K562 (cell line): ENCODE results near the gene CMIP. TPM values are rescaled to one million over a fixed set of nuclear protein-coding genes. Genes with fewer than 3 reads are reported as not detected.

ENCODE experiments used
- ATAC-seq: fragments of 200-7000 bp; cut with Tn5 transposase; 3 replicates; pipeline ENCODE4 v1.9.1; 2020; ENCODE audit warnings: moderate library complexity
- BruUV-seq: library from RNA; stranded (reverse); fragments of 400-500 nt; replicated peaks from 2 replicates; lab custom pipeline; 2021; lab: Mats Ljungman, UMichigan
- CTCF ChIA-PET: fragments of 300-600 bp; formaldehyde crosslinking; extraction: SDS; loops from one replicate; lab custom pipeline; 2021; ENCODE audit warnings: low intra/inter-chr PET ratio; lab: Yijun Ruan, JAX
- POLR2A ChIA-PET: fragments of 300-600, 350-650 bp; sonication (Branson Sonifier 250); formaldehyde crosslinking; extraction: SDS; loops from one replicate; lab custom pipeline; 2021; ENCODE audit warnings: antibody characterized with exemption, inconsistent platforms; lab: Yijun Ruan, JAX
- DNase-seq, 4 experiments: peaks; one replicate each; pipeline versions ENCODE4 v3.0.0 to v3.0.0-alpha.2; 2011 to 2018; ENCODE audit warnings: low spot score in 3 of 4, mixed read lengths in 3 of 4; ENCODE audit errors: extremely low read depth in 1 of 4
- FAIRE-seq: peaks from 2 replicates; lab custom pipeline; 2011; peaks lifted over from hg19 to GRCh38; lab: Jason Lieb, UNC
- H2AFZ ChIP-seq: 2 replicates; pipeline ENCODE4 v1.6.0; 2011; ENCODE audit warnings: low read depth, low read length, control low read depth, inconsistent platforms
- H3K27ac ChIP-seq: fragments of 200-600 bp; 3 replicates; pipeline ENCODE4 v1.8.0; 2011; ENCODE audit warnings: low read depth, mild to moderate bottlenecking, control low read depth, inconsistent platforms, low read length, moderate library complexity, mixed read lengths; ENCODE audit errors: extremely low read depth
- H3K27me3 ChIP-seq, 2 experiments: fragments of 300-600 bp in 1 of 2; 2 replicates in 1 of 2; 3 replicates in 1 of 2; pipeline versions ENCODE4 v1.6.0 to v1.8.0; 2011; ENCODE audit warnings: inconsistent platforms in 2 of 2, low read length in 2 of 2, mild to moderate bottlenecking in 1 of 2, mixed read lengths in 1 of 2, moderate library complexity in 1 of 2; ENCODE audit not compliant: control insufficient read depth in 2 of 2, insufficient read depth in 2 of 2
- H3K36me3 ChIP-seq: fragments of 300-600 bp; 3 replicates; pipeline ENCODE4 v1.8.0; 2011; ENCODE audit warnings: mild to moderate bottlenecking, low read length, inconsistent platforms; ENCODE audit not compliant: control insufficient read depth, insufficient read depth
- H3K4me1 ChIP-seq, 2 experiments: fragments of 200-600 bp in 1 of 2; replicated peaks in 1 of 2; 2 replicates in 1 of 2; 3 replicates in 1 of 2; pipeline versions ENCODE4 v1.5.1 to v1.8.0; 2011; ENCODE audit warnings: inconsistent platforms in 2 of 2, low read length in 2 of 2, mild to moderate bottlenecking in 1 of 2, mixed read lengths in 1 of 2, moderate library complexity in 1 of 2; ENCODE audit not compliant: control insufficient read depth in 2 of 2, insufficient read depth in 2 of 2
- H3K4me2 ChIP-seq: 2 replicates; pipeline ENCODE4 v1.6.1; 2011; ENCODE audit warnings: low read length, control low read depth, inconsistent platforms, mixed read lengths; ENCODE audit not compliant: insufficient read depth
- H3K4me3 ChIP-seq: fragments of 200-600 bp; sonication (generic), shearing (Covaris generic); 2 replicates; pipeline ENCODE4 v1.5.1; 2016; ENCODE audit warnings: control low read depth, inconsistent platforms
- H3K79me2 ChIP-seq: fragments of 200-600 bp; 3 replicates; pipeline ENCODE4 v1.8.0; 2011; ENCODE audit warnings: low read length, inconsistent platforms; ENCODE audit not compliant: control insufficient read depth, insufficient read depth
- H3K9ac ChIP-seq, 2 experiments: 2 replicates each; pipeline versions ENCODE4 v1.6.0 to v1.6.1; 2011; ENCODE audit warnings: low read depth in 2 of 2, low read length in 2 of 2, control low read depth in 1 of 2, inconsistent platforms in 1 of 2, mild to moderate bottlenecking in 1 of 2, mixed read lengths in 1 of 2; ENCODE audit not compliant: insufficient read depth in 1 of 2
- H3K9me1 ChIP-seq: one replicate; pipeline ENCODE4 v1.6.0; 2011; ENCODE audit warnings: inconsistent platforms, mild to moderate bottlenecking, low read length, moderate library complexity; ENCODE audit not compliant: control insufficient read depth, insufficient read depth
- H3K9me3 ChIP-seq: replicated peaks from 2 replicates; pipeline ENCODE4 v1.5.1; 2011; ENCODE audit warnings: low read depth, low read length, inconsistent platforms; ENCODE audit not compliant: control insufficient read depth, insufficient read depth
- H4K20me1 ChIP-seq: replicated peaks from 2 replicates; pipeline ENCODE4 v1.6.1; 2011; ENCODE audit warnings: low read length, inconsistent platforms, mixed read lengths; ENCODE audit not compliant: control insufficient read depth, insufficient read depth
- BCOR ChIP-seq: fragments of 450-650 bp; IDR thresholded peaks from 2 replicates; pipeline ENCODE4 v1.6.1; 2016
- ETV6 ChIP-seq, 3 experiments: fragments of 150-350 bp in 1 of 3; sonication (generic) in 1 of 3; formaldehyde crosslinking in 1 of 3; IDR thresholded peaks; 2 replicates each; pipeline versions ENCODE4 v1.6.1 to v1.8.0; 2014 to 2022; ENCODE audit warnings: borderline replicate concordance in 2 of 3, low read depth in 2 of 3, antibody characterized with exemption in 1 of 3, low read length in 1 of 3, mild to moderate bottlenecking in 1 of 3, missing genetic modification reagents in 1 of 3
- KDM1A ChIP-seq, 2 experiments: fragments of 450-650 bp; IDR thresholded peaks; 2 replicates each; pipeline ENCODE4 v1.6.1; 2016; ENCODE audit warnings: mild to moderate bottlenecking in 2 of 2
- RBM25 ChIP-seq: fragments of 200-400 bp; formaldehyde crosslinking; IDR thresholded peaks from 2 replicates; pipeline ENCODE4 v1.6.1; 2018; ENCODE audit warnings: low read length, low read depth, moderate library complexity; ENCODE audit not compliant: severe bottlenecking
- RCOR1 ChIP-seq, 2 experiments: IDR thresholded peaks; 2 replicates each; pipeline ENCODE4 v1.6.1; 2012; ENCODE audit warnings: low read depth in 2 of 2, low read length in 2 of 2, borderline replicate concordance in 1 of 2, improper control_type of control experiment in 1 of 2
- ZNF644 ChIP-seq: fragments of 200-800 bp; sonication (Bioruptor generic); IDR thresholded peaks from 2 replicates; pipeline ENCODE4 v1.6.1; 2016; ENCODE audit warnings: low read depth, missing genetic modification characterization, missing compliant biosample characterization
- whole genome bisulfite sequencing: fragments of 100-300 bp; shearing (Covaris generic); methylation state at CpG from one replicate; pipeline ENCODE4 v1.1.6; 2016; ENCODE audit warnings: low coverage, mixed read lengths; ENCODE audit not compliant: insufficient coverage; ENCODE audit errors: missing lambda C conversion rate; 5-methylcytosine and 5-hydroxymethylcytosine counted together
- in situ Hi-C: fragments of 300-500 bp; cut with MboI; formaldehyde crosslinking; loops from 4 replicates; pipeline ENCODE4 v1.15.0; 2018; ENCODE audit warnings: inconsistent platforms, mixed read lengths
- intact Hi-C: fragments of 100-400 bp; cut with micrococcal nuclease; formaldehyde crosslinking; loops from 2 replicates; pipeline ENCODE4 v1.14.2; 2022
- polyA plus RNA-seq, 8 experiments: library from polyadenylated mRNA; depleted of rRNA in 4 of 8; stranded (reverse) in 5 of 8; unstranded in 3 of 8; fragments of >200 nt; fragmentation: Nextera tagmentation in 2 of 8; fragmentation: Illumina TruSeq in 1 of 8; extraction: Ambion mirVana in 2 of 8; extraction: Trizol in 1 of 8; gene quantifications; 2 replicates each; pipeline versions ENCODE4 v1.2.1 to v1.2.3, GENCODE V29; 2011 to 2014; ENCODE audit warnings: inconsistent platforms in 1 of 8, missing spikeins in 1 of 8
- total RNA-seq, 7 experiments: library from RNA; depleted of rRNA in 6 of 7; stranded (reverse); fragments of >200 nt in 6 of 7; fragmentation: Illumina TruSeq in 2 of 7; extraction: Trizol in 2 of 7; gene quantifications; 2 replicates each; pipeline versions ENCODE4 v1.2.1 to v1.2.3, GENCODE V29; 2011 to 2021; ENCODE audit warnings: low replicate concordance in 1 of 7
- TF ChIP-seq, protein P1 (sequence below): sonication (generic); formaldehyde crosslinking; IDR thresholded peaks from 2 replicates; pipeline ENCODE4 v1.8.0; 2022; ENCODE audit warnings: missing genetic modification reagents, mild to moderate bottlenecking, borderline replicate concordance

The CMIP gene
- total and polyA plus RNA-seq, 9 of the 15 experiments (the other 6 are each of a cell fraction or from before 2014, with no cell fraction given) = 0.94 to 82.5 (median 10.3) TPM

DNA sequence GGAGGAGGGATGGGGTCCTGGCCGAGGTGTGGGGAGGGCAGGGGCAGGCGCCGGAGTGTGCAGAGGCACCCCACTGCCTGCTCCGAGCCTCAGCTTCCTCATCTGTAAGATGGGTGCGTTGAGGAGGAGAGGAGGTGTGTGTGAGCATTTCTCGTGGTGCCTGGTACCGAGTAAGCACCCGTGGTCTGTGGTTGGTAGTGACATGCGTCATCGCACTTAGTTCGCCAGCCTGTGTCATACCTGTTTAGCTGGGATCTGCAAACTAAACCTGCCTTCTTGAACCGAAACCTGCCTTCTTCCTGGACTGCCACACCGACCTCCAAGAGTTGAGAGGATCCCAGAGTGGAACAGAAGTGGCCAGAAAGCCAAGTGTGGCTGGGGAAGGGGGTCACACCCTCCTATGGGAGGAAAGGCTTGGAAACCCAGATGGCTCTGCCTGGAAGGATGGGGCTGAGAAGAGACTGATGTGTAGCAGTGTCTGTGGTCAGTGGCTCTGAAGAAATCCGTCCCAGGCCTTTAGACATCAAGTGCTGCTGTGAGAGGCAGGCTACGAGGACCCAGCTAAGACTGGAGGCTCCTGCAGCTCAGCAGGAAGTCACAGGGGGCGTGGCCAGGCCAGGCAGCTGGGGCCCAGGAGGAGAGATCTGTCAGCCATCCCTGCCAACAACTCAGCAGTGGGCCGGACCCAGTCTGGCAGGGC is 171.9 kb downstream of the CMIP start:
- intact Hi-C loops = no loop called here
- no TSS peak for BruUV-seq
- Histone ChIP-seq H4K20me1 (peaks cover 24% of the 10 kb centered on the region; the same call in 1 of the 2 replicates), H2AFZ (no peak overlapping the region), H3K9me1 (peaks cover 11% of the 10 kb centered on the region), H3K27ac (no peak overlapping the region), H3K79me2 (peaks cover 17% of the 10 kb centered on the region; the same call in 2 of the 3 replicates), H3K4me2 (no peak overlapping the region), H3K9me3 (no peaks in the 10 kb centered on the region; the same call in 1 of the 2 replicates), H3K4me1 (peaks cover 0 to 17% of the 10 kb centered on the region in 2 experiments; a peak in 2 of 5 replicates), H3K9ac (peak overlapping the region in 1 of 2 experiments; percentile 53; a peak in 2 of 4 replicates), H3K4me3 (no peak overlapping the region), H3K27me3 (no peaks in the 10 kb centered on the region; a peak in 1 of 5 replicates), H3K36me3 (peaks cover 48% of the 10 kb centered on the region; the same call in 2 of the 3 replicates)
- FAIRE-seq = no peak
- DNase-seq = no peak
- TF ChIP-seq RBM25 (peak; percentile 39), BCOR (peak; percentile 64; the same call in 1 of the 2 replicates), ETV6 (IDR thresholded peaks at IDR 0.05; ENCODE audit: borderline replicate concordance in 1 of 2, low read depth in 2 of 2, low read length in 1 of 2) (no peak), ETV6 (CRISPR knock-in tag; IDR thresholded peaks at IDR 0.05; ENCODE audit: borderline replicate concordance) (no peak), KDM1A (IDR thresholded peaks at IDR 0.05) (0 out of 4 replicates have a peak, but pooled peaks of 1 of the 2 experiments have one; percentile 23), RCOR1 (IDR thresholded peaks at IDR 0.05; ENCODE audit: borderline replicate concordance in 1 of 2, low read depth in 2 of 2, low read length in 2 of 2) (0 out of 4 replicates have a peak, but pooled peaks of 1 of the 2 experiments have one; percentile 18), ZNF644 (no peak)
- TF ChIP-seq, protein P1, sequence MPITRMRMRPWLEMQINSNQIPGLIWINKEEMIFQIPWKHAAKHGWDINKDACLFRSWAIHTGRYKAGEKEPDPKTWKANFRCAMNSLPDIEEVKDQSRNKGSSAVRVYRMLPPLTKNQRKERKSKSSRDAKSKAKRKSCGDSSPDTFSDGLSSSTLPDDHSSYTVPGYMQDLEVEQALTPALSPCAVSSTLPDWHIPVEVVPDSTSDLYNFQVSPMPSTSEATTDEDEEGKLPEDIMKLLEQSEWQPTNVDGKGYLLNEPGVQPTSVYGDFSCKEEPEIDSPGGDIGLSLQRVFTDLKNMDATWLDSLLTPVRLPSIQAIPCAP (CRISPR knock-in tag) = no peak
- 81% methylated on average over 17 of the region's 17 CpGs for WGBS
- POLR2A ChIA-PET = interaction anchor here (0.5 to 2.0 kb wide), 3 partner anchors 14 to 113 kb away, joined by 3 to 6 read pairs (median 5); no protein-coding TSS in a partner anchor
- ATAC-seq = peak; percentile 69
- in situ Hi-C loops = no loop called here
- CTCF ChIA-PET = no interaction called here
